ENCODE results near the gene FRAS1. TPM values are rescaled to one million over a fixed set of nuclear protein-coding genes. Genes with fewer than 3 reads are reported as not detected.
"Not testable (repeated sequence)": the region's sequence is repeated elsewhere in the genome, so short reads cannot be mapped to it uniquely, and the experiment has no call there.

Gene FRAS1
- total RNA-seq, 8 experiments from 2014 or later = 0.59 to 28.6 (median 5.4) TPM

GRCh38 chr4:78219825-78220224 lies 162.7 kb downstream of the FRAS1 start:
- in situ Hi-C loops (cut with MboI; ENCODE audit: low pct_unique_long_range_greater_than_20kb in 2 of 9, low sequenced_read_pairs in 9 of 9, unreplicated experiment in 9 of 9) = no loop called here
- Histone ChIP-seq H3K4me3 (no peak overlapping the region), H3K27ac (no peak overlapping the region), H3K4me1 (replicated peaks in 1 of 2) (peaks cover 2 to 10% of the 10 kb centered on the region in 2 donors)
- ATAC-seq (replicated peaks in 6 of 8) = no peak
- 25 to 100% (median 90%) methylated on average over 1 to 2 of the region's 2 CpGs; no CpG with 5 or more reads in 2 of the 10 experiments for WGBS, 10 experiments

- in situ Hi-C loops (cut with MboI; ENCODE audit: low pct_unique_long_range_greater_than_20kb in 2 of 9, low sequenced_read_pairs in 9 of 9, unreplicated experiment in 9 of 9) = no loop called here
- WGBS, 10 experiments = 27 to 100% (median 69%) methylated on average over 1 to 3 of the region's 3 CpGs; no CpG with 5 or more reads in 1 of the 10 experiments
- H3K4me1 ChIP-seq (replicated peaks in 1 of 2) = peaks cover 2 to 10% of the 10 kb centered on the region in 2 donors
Measured at GRCh38 chr4:78220283-78220682, 163.2 kb downstream of the FRAS1 start.

GRCh38 chr4:78222575-78223186 lies 165.6 kb downstream of the FRAS1 start:
- no peak overlapping the region for H3K4me3 ChIP-seq
- peaks cover 2 to 10% of the 10 kb centered on the region in 2 donors for H3K4me1 ChIP-seq (replicated peaks in 1 of 2)
- H3K27ac ChIP-seq = no peak overlapping the region
- WGBS, 10 experiments = 18 to 90% (median 43%) methylated on average over 1 to 7 of the region's 8 CpGs; no CpG with 5 or more reads in 1 of the 10 experiments
- peak in 1 of 8 experiments; percentile 59 for ATAC-seq (replicated peaks in 6 of 8)
- in situ Hi-C loops (cut with MboI; ENCODE audit: low pct_unique_long_range_greater_than_20kb in 2 of 9, low sequenced_read_pairs in 9 of 9, unreplicated experiment in 9 of 9) = no loop called here

More at GRCh38 chr4:78220283-78220682, 163.2 kb downstream of the FRAS1 start:
- H3K4me3 ChIP-seq = no peak overlapping the region
- ATAC-seq (replicated peaks in 6 of 8) = no peak
- H3K27ac ChIP-seq = no peak overlapping the region

GRCh38 chr4:78225236-78225635 lies 168.1 kb downstream of the FRAS1 start:
- in situ Hi-C loops (cut with MboI; ENCODE audit: low pct_unique_long_range_greater_than_20kb in 2 of 9, low sequenced_read_pairs in 9 of 9, unreplicated experiment in 9 of 9) = no loop called here
- Histone ChIP-seq H3K4me1 (replicated peaks in 1 of 2) (peaks cover 0 to 4% of the 10 kb centered on the region in 2 donors), H3K27ac (no peak overlapping the region), H3K4me3 (no peak overlapping the region)
- WGBS, 10 experiments = 57 to 100% (median 84%) methylated on average over 1 to 3 of the region's 3 CpGs
- no peak for ATAC-seq (replicated peaks in 6 of 8)

GRCh38 chr4:78226279-78226678 lies 169.2 kb downstream of the FRAS1 start:
- no peak overlapping the region for H3K27ac ChIP-seq
- in situ Hi-C loops (cut with MboI; ENCODE audit: low pct_unique_long_range_greater_than_20kb in 2 of 9, low sequenced_read_pairs in 9 of 9, unreplicated experiment in 9 of 9) = no loop called here
- peaks cover 2 to 4% of the 10 kb centered on the region in 2 donors for H3K4me1 ChIP-seq (replicated peaks in 1 of 2)
- H3K4me3 ChIP-seq = no peak overlapping the region
- ATAC-seq (replicated peaks in 6 of 8) = no peak

GRCh38 chr4:78227411-78228057 lies 170.4 kb downstream of the FRAS1 start:
- no peak for ATAC-seq (replicated peaks in 6 of 8)
- no peak overlapping the region for H3K27ac ChIP-seq
- in situ Hi-C loops (cut with MboI; ENCODE audit: low pct_unique_long_range_greater_than_20kb in 2 of 9, low sequenced_read_pairs in 9 of 9, unreplicated experiment in 9 of 9) = no loop called here
- WGBS, 10 experiments = 33 to 100% (median 100%) methylated on average over 1 of the region's 1 CpG; no CpG with 5 or more reads in 7 of the 10 experiments
- H3K4me3 ChIP-seq = no peak overlapping the region
- H3K4me1 ChIP-seq (replicated peaks in 1 of 2) = peaks cover 2 to 4% of the 10 kb centered on the region in 2 donors

- peaks cover 0 to under 1% of the 10 kb centered on the region in 2 donors for H3K4me1 ChIP-seq (replicated peaks in 1 of 2)
- no peak for ATAC-seq (replicated peaks in 6 of 8)
- in situ Hi-C loops (cut with MboI; ENCODE audit: low pct_unique_long_range_greater_than_20kb in 2 of 9, low sequenced_read_pairs in 9 of 9, unreplicated experiment in 9 of 9) = no loop called here
- no peak overlapping the region for H3K4me3 ChIP-seq
- H3K27ac ChIP-seq = no peak overlapping the region
Measured at GRCh38 chr4:78235800-78236199, 178.7 kb downstream of the FRAS1 start.

GRCh38 chr4:78237360-78237759 lies 180.2 kb downstream of the FRAS1 start:
- 14 to 100% (median 83%) methylated on average over 1 to 3 of the region's 4 CpGs for WGBS, 10 experiments
- in situ Hi-C loops (cut with MboI; ENCODE audit: low pct_unique_long_range_greater_than_20kb in 2 of 9, low sequenced_read_pairs in 9 of 9, unreplicated experiment in 9 of 9) = no loop called here
- Histone ChIP-seq H3K4me3 (no peak overlapping the region), H3K4me1 (replicated peaks in 1 of 2) (no peaks in the 10 kb centered on the region), H3K27ac (no peak overlapping the region)
- ATAC-seq (replicated peaks in 6 of 8) = no peak

- no peak overlapping the region for H3K27ac ChIP-seq
- in situ Hi-C loops (cut with MboI; ENCODE audit: low pct_unique_long_range_greater_than_20kb in 2 of 9, low sequenced_read_pairs in 9 of 9, unreplicated experiment in 9 of 9) = no loop called here
- no peak for ATAC-seq (replicated peaks in 6 of 8)
- H3K4me1 ChIP-seq (replicated peaks in 1 of 2) = no peaks in the 10 kb centered on the region
- no peak overlapping the region for H3K4me3 ChIP-seq
Measured at GRCh38 chr4:78242071-78242470, 184.9 kb downstream of the FRAS1 start.

- in situ Hi-C loops (cut with MboI; ENCODE audit: low pct_unique_long_range_greater_than_20kb in 2 of 9, low sequenced_read_pairs in 9 of 9, unreplicated experiment in 9 of 9) = no loop called here
- no peaks in the 10 kb centered on the region for H3K4me1 ChIP-seq (replicated peaks in 1 of 2)
- peak in 1 of 8 experiments; percentile 26 for ATAC-seq (replicated peaks in 6 of 8)
- WGBS, 10 experiments = 57 to 100% (median 80%) methylated on average over 1 to 3 of the region's 3 CpGs; no CpG with 5 or more reads in 2 of the 10 experiments
- H3K4me3 ChIP-seq = no peak overlapping the region
- H3K27ac ChIP-seq = no peak overlapping the region
Measured at GRCh38 chr4:78244705-78245485, 187.8 kb downstream of the FRAS1 start.

- in situ Hi-C loops (cut with MboI; ENCODE audit: low pct_unique_long_range_greater_than_20kb in 2 of 9, low sequenced_read_pairs in 9 of 9, unreplicated experiment in 9 of 9) = no loop called here
- 63 to 100% (median 83%) methylated on average over 1 to 7 of the region's 8 CpGs; no CpG with 5 or more reads in 1 of the 10 experiments for WGBS, 10 experiments
- no peak for ATAC-seq (replicated peaks in 6 of 8)
- H3K27ac ChIP-seq = no peak overlapping the region
- no peak overlapping the region for H3K4me3 ChIP-seq
- H3K4me1 ChIP-seq (replicated peaks in 1 of 2) = no peaks in the 10 kb centered on the region
Measured at GRCh38 chr4:78247536-78248285, 190.6 kb downstream of the FRAS1 start.

GRCh38 chr4:78250500-78250899 lies 193.4 kb downstream of the FRAS1 start:
- no peak for ATAC-seq (replicated peaks in 6 of 8)
- WGBS, 10 experiments = 34 to 100% (median 87%) methylated on average over 1 to 2 of the region's 2 CpGs; no CpG with 5 or more reads in 1 of the 10 experiments
- Histone ChIP-seq H3K4me1 (replicated peaks in 1 of 2) (no peaks in the 10 kb centered on the region), H3K27ac (no peak overlapping the region), H3K4me3 (no peak overlapping the region)
- in situ Hi-C loops (cut with MboI; ENCODE audit: low pct_unique_long_range_greater_than_20kb in 2 of 9, low sequenced_read_pairs in 9 of 9, unreplicated experiment in 9 of 9) = no loop called here

GRCh38 chr4:78252773-78253172 lies 195.7 kb downstream of the FRAS1 start:
- H3K27ac ChIP-seq; in situ Hi-C loops (cut with MboI; ENCODE audit: low pct_unique_long_range_greater_than_20kb in 2 of 9, low sequenced_read_pairs in 9 of 9, unreplicated experiment in 9 of 9); ATAC-seq (replicated peaks in 6 of 8); H3K4me3 ChIP-seq; H3K4me1 ChIP-seq (replicated peaks in 1 of 2): not testable (repeated sequence)
- WGBS, 10 experiments = 17 to 100% (median 86%) methylated on average over 1 to 7 of the region's 8 CpGs
